Measurements from ENCODE around the gene SEPTIN12.

DNA sequence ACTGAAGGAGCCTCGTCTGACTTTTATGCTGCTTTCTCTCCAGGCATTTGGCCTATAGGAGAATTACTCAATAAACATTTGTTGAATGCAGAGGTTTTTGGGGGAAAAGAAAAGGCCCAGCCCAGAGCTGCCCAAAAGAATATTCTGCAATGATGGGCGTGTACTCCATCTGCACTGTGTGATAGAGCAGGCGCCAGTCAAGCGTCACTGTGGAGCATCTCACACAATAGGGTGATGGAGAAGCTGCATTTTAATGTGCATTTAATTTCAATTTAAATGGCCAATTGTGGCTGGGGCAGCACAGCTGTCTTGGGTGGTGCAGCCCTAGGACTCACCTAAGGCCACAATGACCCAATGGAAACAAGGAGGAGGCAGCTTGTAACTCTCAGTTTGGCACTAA lies 38.4 kb upstream of the SEPTIN12 start:
- TF ChIP-seq, protein P1, sequence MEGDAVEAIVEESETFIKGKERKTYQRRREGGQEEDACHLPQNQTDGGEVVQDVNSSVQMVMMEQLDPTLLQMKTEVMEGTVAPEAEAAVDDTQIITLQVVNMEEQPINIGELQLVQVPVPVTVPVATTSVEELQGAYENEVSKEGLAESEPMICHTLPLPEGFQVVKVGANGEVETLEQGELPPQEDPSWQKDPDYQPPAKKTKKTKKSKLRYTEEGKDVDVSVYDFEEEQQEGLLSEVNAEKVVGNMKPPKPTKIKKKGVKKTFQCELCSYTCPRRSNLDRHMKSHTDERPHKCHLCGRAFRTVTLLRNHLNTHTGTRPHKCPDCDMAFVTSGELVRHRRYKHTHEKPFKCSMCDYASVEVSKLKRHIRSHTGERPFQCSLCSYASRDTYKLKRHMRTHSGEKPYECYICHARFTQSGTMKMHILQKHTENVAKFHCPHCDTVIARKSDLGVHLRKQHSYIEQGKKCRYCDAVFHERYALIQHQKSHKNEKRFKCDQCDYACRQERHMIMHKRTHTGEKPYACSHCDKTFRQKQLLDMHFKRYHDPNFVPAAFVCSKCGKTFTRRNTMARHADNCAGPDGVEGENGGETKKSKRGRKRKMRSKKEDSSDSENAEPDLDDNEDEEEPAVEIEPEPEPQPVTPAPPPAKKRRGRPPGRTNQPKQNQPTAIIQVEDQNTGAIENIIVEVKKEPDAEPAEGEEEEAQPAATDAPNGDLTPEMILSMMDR (IDR thresholded peaks at IDR 0.05) = no peak
- no peak for TF ChIP-seq POLR2A (IDR thresholded peaks at IDR 0.05)

Data from esophagus squamous epithelium (tissue), 4 donors.